A673 (cell line): ENCODE measurements around the gene GNAQ.

Source experiments
- EZH2 ChIP-seq: fragments of 200-600 bp; sonication (generic); IDR thresholded peaks from 2 replicates; pipeline ENCODE4 v1.6.1; 2017; ENCODE audit warnings: borderline replicate concordance, low read depth, mild to moderate bottlenecking, mixed read lengths, antibody characterized with exemption, low read length; ENCODE audit not compliant: poor library complexity, severe bottlenecking
- TF ChIP-seq, protein P1 (sequence below): fragments of 300-800, 200-600 bp; sonication (generic); conservative IDR thresholded peaks from 2 replicates; pipeline ENCODE4 v1.5.1; 2017; ENCODE audit warnings: low read depth, mild to moderate bottlenecking, antibody characterized with exemption, low read length, moderate library complexity, mixed read lengths

GRCh38 chr9:77943057-77943456 is 88.6 kb downstream of the GNAQ start:
- TF ChIP-seq, protein P1, sequence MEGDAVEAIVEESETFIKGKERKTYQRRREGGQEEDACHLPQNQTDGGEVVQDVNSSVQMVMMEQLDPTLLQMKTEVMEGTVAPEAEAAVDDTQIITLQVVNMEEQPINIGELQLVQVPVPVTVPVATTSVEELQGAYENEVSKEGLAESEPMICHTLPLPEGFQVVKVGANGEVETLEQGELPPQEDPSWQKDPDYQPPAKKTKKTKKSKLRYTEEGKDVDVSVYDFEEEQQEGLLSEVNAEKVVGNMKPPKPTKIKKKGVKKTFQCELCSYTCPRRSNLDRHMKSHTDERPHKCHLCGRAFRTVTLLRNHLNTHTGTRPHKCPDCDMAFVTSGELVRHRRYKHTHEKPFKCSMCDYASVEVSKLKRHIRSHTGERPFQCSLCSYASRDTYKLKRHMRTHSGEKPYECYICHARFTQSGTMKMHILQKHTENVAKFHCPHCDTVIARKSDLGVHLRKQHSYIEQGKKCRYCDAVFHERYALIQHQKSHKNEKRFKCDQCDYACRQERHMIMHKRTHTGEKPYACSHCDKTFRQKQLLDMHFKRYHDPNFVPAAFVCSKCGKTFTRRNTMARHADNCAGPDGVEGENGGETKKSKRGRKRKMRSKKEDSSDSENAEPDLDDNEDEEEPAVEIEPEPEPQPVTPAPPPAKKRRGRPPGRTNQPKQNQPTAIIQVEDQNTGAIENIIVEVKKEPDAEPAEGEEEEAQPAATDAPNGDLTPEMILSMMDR, result no peak
- TF ChIP-seq EZH2, result no peak
